CD4-positive, alpha-beta memory T cell (primary cell): ENCODE measurements around the gene LZTS3. TPM values are rescaled to one million over a fixed set of nuclear protein-coding genes. Genes with fewer than 3 reads are reported as not detected.
"Not testable (repeated sequence)": the region's sequence is repeated elsewhere in the genome, so short reads cannot be mapped to it uniquely, and the experiment has no call there.

ENCODE experiments used
- CTCF ChIA-PET: fragments of 350-600 bp; sonication (Branson Sonifier 250); formaldehyde crosslinking; loops from one replicate; lab custom pipeline; 2021; ENCODE audit warnings: inconsistent platforms; ENCODE audit not compliant: partially characterized antibody; lab: Charles Lee
- POLR2A ChIA-PET: fragments of 350-600 bp; sonication (Branson Sonifier 250); formaldehyde crosslinking; loops from one replicate; lab custom pipeline; 2021; ENCODE audit not compliant: partially characterized antibody; lab: Charles Lee
- DNase-seq, 5 donors: peaks; one replicate each; pipeline versions ENCODE4 v3.0.0 to v3.0.0-alpha.2; 2020 to 2022; ENCODE audit warnings: mixed read lengths in 1 of 5
- H3K27ac ChIP-seq: one replicate; pipeline ENCODE4 v1.7.0; 2013; ENCODE audit warnings: low read depth, low read length
- H3K27me3 ChIP-seq: 2 replicates; pipeline ENCODE4 v1.7.0; 2013; ENCODE audit warnings: mild to moderate bottlenecking, low read length, moderate library complexity; ENCODE audit not compliant: insufficient read depth
- H3K36me3 ChIP-seq: 2 replicates; pipeline ENCODE4 v1.7.0; 2013; ENCODE audit warnings: mild to moderate bottlenecking, low read length, moderate library complexity; ENCODE audit not compliant: insufficient read depth
- H3K4me1 ChIP-seq: 2 replicates; pipeline ENCODE4 v1.7.0; 2013; ENCODE audit warnings: mild to moderate bottlenecking, low read length, moderate library complexity; ENCODE audit not compliant: insufficient read depth
- H3K4me3 ChIP-seq, 2 donors: one replicate each; pipeline ENCODE4 v1.7.0; 2013; ENCODE audit warnings: low read length in 2 of 2, mild to moderate bottlenecking in 1 of 2
- H3K9me3 ChIP-seq, 2 donors: one replicate each; pipeline ENCODE4 v1.7.0; 2013; ENCODE audit warnings: low read length in 2 of 2, control low read depth in 1 of 2; ENCODE audit not compliant: control insufficient read depth in 1 of 2
- H3K27ac Mint-ChIP-seq, 7 donors: one replicate each; pipeline ENCODE4 v1.8.0; 2020 to 2021; ENCODE audit warnings: mixed read lengths in 7 of 7, mild to moderate bottlenecking in 6 of 7, inconsistent platforms in 3 of 7, moderate library complexity in 3 of 7
- H3K27me3 Mint-ChIP-seq, 2 donors: one replicate each; pipeline ENCODE4 v1.8.0; 2020 to 2021; ENCODE audit warnings: mixed read lengths in 2 of 2
- H3K36me3 Mint-ChIP-seq, 2 donors: one replicate each; pipeline ENCODE4 v1.8.0; 2020 to 2021; ENCODE audit warnings: mixed read lengths in 2 of 2, inconsistent platforms in 1 of 2, mild to moderate bottlenecking in 1 of 2
- H3K4me1 Mint-ChIP-seq, 4 donors: one replicate each; pipeline ENCODE4 v1.8.0; 2020 to 2021; ENCODE audit warnings: mixed read lengths in 4 of 4, mild to moderate bottlenecking in 1 of 4
- H3K4me3 Mint-ChIP-seq, 8 donors: one replicate each; pipeline ENCODE4 v1.8.0; 2020 to 2021; ENCODE audit warnings: mixed read lengths in 8 of 8, mild to moderate bottlenecking in 7 of 8, moderate library complexity in 6 of 8, inconsistent platforms in 3 of 8
- H3K9me3 Mint-ChIP-seq, 8 donors: one replicate each; pipeline ENCODE4 v1.8.0; 2020 to 2021; ENCODE audit warnings: mixed read lengths in 8 of 8, mild to moderate bottlenecking in 5 of 8, inconsistent platforms in 3 of 8, moderate library complexity in 1 of 8
- intact Hi-C: fragments of 100-400 bp; cut with micrococcal nuclease; formaldehyde crosslinking; loops from one replicate; pipeline ENCODE4 v1.15.1; 2023
- polyA plus RNA-seq, 2 donors: library from polyadenylated mRNA; unstranded; fragments of 300-500 nt; fragmentation: Illumina TruSeq; gene quantifications; one replicate each; pipeline ENCODE4 v1.2.3, GENCODE V29; 2021
- total RNA-seq, 2 experiments: library from RNA; stranded (reverse); gene quantifications; one replicate each; pipeline ENCODE4 v1.2.3, GENCODE V29; 2021

The LZTS3 gene
- total and polyA plus RNA-seq, 4 experiments from 2014 or later: 0.78 to 7.9 (median 3.9) TPM

DNA sequence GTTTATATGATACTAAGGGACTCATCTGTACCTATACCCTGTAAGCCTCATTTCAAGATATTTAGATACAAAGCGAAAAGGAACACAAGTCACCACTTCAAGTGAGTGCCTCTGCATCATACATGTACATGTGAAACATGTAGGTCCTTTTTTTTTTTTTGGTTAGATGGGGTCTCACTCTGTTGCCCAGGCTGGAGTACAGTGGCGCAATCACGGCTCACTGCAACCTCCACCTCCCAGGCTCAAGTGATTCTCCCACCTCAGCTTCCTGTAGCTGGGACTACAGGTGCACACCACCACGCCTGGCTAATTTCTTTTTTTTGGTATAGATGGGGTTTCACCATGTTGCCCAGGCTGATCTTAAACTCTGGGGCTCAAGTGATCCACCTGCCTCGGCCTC, 9.1 kb upstream of the LZTS3 start:
- H3K36me3 Mint-ChIP-seq, H3K27me3 ChIP-seq, intact Hi-C loops, H3K27ac Mint-ChIP-seq, H3K4me3 ChIP-seq, DNase-seq, H3K36me3 ChIP-seq, H3K27me3 Mint-ChIP-seq, H3K9me3 Mint-ChIP-seq, H3K4me1 ChIP-seq, H3K9me3 ChIP-seq, H3K4me3 Mint-ChIP-seq, H3K27ac ChIP-seq, H3K4me1 Mint-ChIP-seq: not testable (repeated sequence)
- POLR2A ChIA-PET: interaction anchor here (0.7 kb wide), 1 partner anchor 81 kb away, joined by 3 read pairs; no protein-coding TSS in a partner anchor
- CTCF ChIA-PET: interaction anchor here (0.7 kb wide), 1 partner anchor 36 kb away, joined by 3 read pairs; no protein-coding TSS in a partner anchor

- DNase-seq: no peak
- Histone ChIP-seq H3K4me1 (no peaks in the 10 kb centered on the region), H3K27ac (no peak overlapping the region), H3K9me3 (no peaks in the 10 kb centered on the region), H3K4me3 (no peak overlapping the region), H3K27me3 (no peaks in the 10 kb centered on the region), H3K36me3 (no peaks in the 10 kb centered on the region)
- Mint-ChIP-seq H3K27me3 (no peaks in the 10 kb centered on the region), H3K27ac (no peak overlapping the region), H3K9me3 (no peaks in the 10 kb centered on the region), H3K4me3 (no peak overlapping the region), H3K36me3 (no peaks in the 10 kb centered on the region), H3K4me1 (peaks cover 0 to 3% (median 0%) of the 10 kb centered on the region in 4 donors)
- ChIA-PET CTCF (interaction anchor here (0.9 kb wide), 1 partner anchor 23 kb away, joined by 3 read pairs; no protein-coding TSS in a partner anchor), POLR2A (no interaction called here)
- intact Hi-C loops: no loop called here
Observed at GRCh38 chr20:3181270-3181669, 7.9 kb upstream of the LZTS3 start.

- Mint-ChIP-seq H3K9me3 (no peaks in the 10 kb centered on the region), H3K4me3 (no peak overlapping the region), H3K36me3 (no peaks in the 10 kb centered on the region), H3K4me1 (peaks cover 0 to 3% (median under 1%) of the 10 kb centered on the region in 4 donors), H3K27ac (no peak overlapping the region), H3K27me3 (no peaks in the 10 kb centered on the region)
- H3K4me1 ChIP-seq: no peaks in the 10 kb centered on the region
- H3K27me3 ChIP-seq: no peaks in the 10 kb centered on the region
- H3K4me3 ChIP-seq: no peak overlapping the region
- ChIA-PET CTCF (no interaction called here), POLR2A (no interaction called here)
- H3K27ac ChIP-seq: no peak overlapping the region
- no peak for DNase-seq
- H3K36me3 ChIP-seq: no peaks in the 10 kb centered on the region
- H3K9me3 ChIP-seq: no peaks in the 10 kb centered on the region
- intact Hi-C loops: no loop called here
Observed at GRCh38 chr20:3180319-3180718, 7.0 kb upstream of the LZTS3 start.

GRCh38 chr20:3177746-3178485, 4.6 kb upstream of the LZTS3 start:
- no peaks in the 10 kb centered on the region for H3K27me3 ChIP-seq
- Mint-ChIP-seq H3K36me3 (no peaks in the 10 kb centered on the region), H3K27me3 (peaks cover 0 to 2% of the 10 kb centered on the region in 2 donors), H3K27ac (no peak overlapping the region), H3K4me1 (peaks cover 4 to 9% (median 7%) of the 10 kb centered on the region in 4 donors), H3K9me3 (no peaks in the 10 kb centered on the region), H3K4me3 (no peak overlapping the region)
- peaks cover 7% of the 10 kb centered on the region for H3K4me1 ChIP-seq
- H3K9me3 ChIP-seq: no peaks in the 10 kb centered on the region
- no peak overlapping the region for H3K4me3 ChIP-seq
- H3K27ac ChIP-seq: no peak overlapping the region
- no peak for DNase-seq
- ChIA-PET POLR2A (no interaction called here), CTCF (interaction anchor here (0.7 kb wide), 1 partner anchor 42 kb away, joined by 3 read pairs; no protein-coding TSS in a partner anchor)
- intact Hi-C loops: no loop called here
- no peaks in the 10 kb centered on the region for H3K36me3 ChIP-seq

DNA sequence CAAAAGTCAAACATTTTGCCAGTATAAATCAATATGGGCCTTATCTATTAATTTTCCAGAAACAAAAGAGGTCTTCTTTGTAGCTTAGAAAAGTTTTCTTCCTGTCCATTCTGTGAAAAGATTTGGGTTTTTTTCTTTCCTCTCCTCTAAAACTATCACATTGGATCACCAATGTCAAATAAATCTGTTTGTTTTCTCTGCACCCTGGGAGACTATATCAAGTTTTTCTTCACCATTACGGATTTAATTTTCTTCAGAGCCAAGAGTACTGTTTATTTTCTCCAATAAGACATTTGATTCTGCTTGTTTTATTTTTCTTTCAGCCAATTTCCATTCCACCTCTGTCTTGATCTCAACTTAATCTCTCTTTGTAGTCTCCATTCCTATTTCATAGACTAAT, 1.9 kb upstream of the LZTS3 start:
- ChIA-PET POLR2A (no interaction called here), CTCF (interaction anchor here (0.9 kb wide), 1 partner anchor 43 kb away, joined by 3 read pairs; no protein-coding TSS in a partner anchor)
- no peaks in the 10 kb centered on the region for H3K9me3 ChIP-seq
- H3K4me1 ChIP-seq: peaks cover 15% of the 10 kb centered on the region
- peak overlapping the region in 5 of 8 donors; percentile 4 to 85 (median 75) for H3K4me3 Mint-ChIP-seq
- intact Hi-C loops: no loop called here
- H3K27me3 ChIP-seq: no peaks in the 10 kb centered on the region
- H3K27ac Mint-ChIP-seq: peak overlapping the region in 1 of 7 donors; percentile 87
- H3K9me3 Mint-ChIP-seq: no peaks in the 10 kb centered on the region
- no peak overlapping the region for H3K27ac ChIP-seq
- peaks cover 2 to 3% of the 10 kb centered on the region in 2 donors for H3K27me3 Mint-ChIP-seq
- peaks cover 0 to 1% of the 10 kb centered on the region in 2 donors for H3K36me3 Mint-ChIP-seq
- H3K36me3 ChIP-seq: no peaks in the 10 kb centered on the region
- no peak overlapping the region for H3K4me3 ChIP-seq
- peaks cover 4 to 19% (median 11%) of the 10 kb centered on the region in 4 donors for H3K4me1 Mint-ChIP-seq
- DNase-seq: no peak

- H3K4me3 Mint-ChIP-seq: peak overlapping the region; percentile 80 to 88 (median 84)
- peaks cover 2 to 6% of the 10 kb centered on the region in 2 donors for H3K27me3 Mint-ChIP-seq
- POLR2A ChIA-PET: no interaction called here
- Histone ChIP-seq H3K9me3 (no peaks in the 10 kb centered on the region), H3K27me3 (no peaks in the 10 kb centered on the region), H3K4me3 (peak overlapping the region; percentile 73 to 89), H3K4me1 (peaks cover 15% of the 10 kb centered on the region), H3K27ac (no peak overlapping the region), H3K36me3 (no peaks in the 10 kb centered on the region)
- peak overlapping the region in 2 of 7 donors; percentile 82 to 87 for H3K27ac Mint-ChIP-seq
- intact Hi-C loops: loop anchor here (5.0 kb wide), 1 partner anchor 52 kb away; no protein-coding TSS in a partner anchor
- H3K4me1 Mint-ChIP-seq: peaks cover 4 to 19% (median 11%) of the 10 kb centered on the region in 4 donors
- CTCF ChIA-PET: interaction anchor here (0.9 kb wide), 1 partner anchor 43 kb away, joined by 3 read pairs; no protein-coding TSS in a partner anchor
- DNase-seq: no peak
- H3K36me3 Mint-ChIP-seq: peaks cover 0 to 1% of the 10 kb centered on the region in 2 donors
- H3K9me3 Mint-ChIP-seq: no peaks in the 10 kb centered on the region
Observed at GRCh38 chr20:3174442-3175261, 1.3 kb upstream of the LZTS3 start.
